Ovary (tissue), 3 donors: ENCODE measurements around the gene ITPR2.

Source experiments
- CTCF ChIP-seq, 3 donors: fragments of 450-650 bp in 2 of 3; fragments of 200-600 bp in 1 of 3; IDR thresholded peaks; one replicate each; pipeline versions ENCODE4 v1.5.1 to v1.8.0; 2016 to 2022; ENCODE audit warnings: antibody characterized with exemption in 3 of 3, mild to moderate bottlenecking in 1 of 3
- EP300 ChIP-seq: sonication (generic); formaldehyde crosslinking; IDR thresholded peaks from one replicate; pipeline ENCODE4 v1.6.1; 2017; ENCODE audit warnings: antibody characterized with exemption
- donor health status: DM: no; HTN: no; CAD: no.

GRCh38 chr12:26836201-26836600 is 3.2 kb upstream of the ITPR2 start:
- TF ChIP-seq CTCF (IDR thresholded peaks at IDR 0.05) (no peak), EP300 (no peak)
